ENCODE results near the gene ZMYND8.
"Not testable (repeated sequence)": the region's sequence is repeated elsewhere in the genome, so short reads cannot be mapped to it uniquely, and the experiment has no call there.

Gene ZMYND8

DNA sequence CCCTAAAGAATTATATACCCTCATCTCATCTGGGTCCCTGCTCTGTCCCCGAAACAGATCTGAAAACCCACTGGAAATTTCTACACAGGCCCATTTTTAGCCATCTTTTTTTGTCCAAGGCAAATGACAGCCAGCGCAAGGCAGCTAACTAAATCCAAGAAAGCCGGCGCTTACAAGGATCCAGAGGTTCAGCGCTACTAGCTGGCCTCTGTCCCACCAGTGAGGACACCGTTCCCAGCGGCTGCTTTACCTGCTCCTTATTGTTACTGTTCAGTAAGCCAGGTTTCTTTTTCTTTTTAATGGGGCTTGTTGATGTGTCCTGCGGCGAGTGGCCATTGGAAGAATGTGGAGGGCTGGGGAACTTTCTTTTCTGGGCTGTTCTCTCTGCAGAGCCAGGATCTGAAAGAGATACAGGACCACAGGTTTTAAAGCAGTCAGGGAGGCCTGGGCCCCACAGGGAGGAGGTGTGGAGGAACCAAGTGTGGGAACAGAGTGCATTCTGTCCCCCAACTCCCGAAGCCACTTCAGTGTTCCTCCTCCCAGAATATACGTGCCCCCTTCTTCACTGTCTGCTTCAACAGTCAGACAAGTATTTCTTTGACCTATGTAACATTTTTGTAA, 46.6 kb downstream of the ZMYND8 start:
- no peak for DNase-seq

DNA sequence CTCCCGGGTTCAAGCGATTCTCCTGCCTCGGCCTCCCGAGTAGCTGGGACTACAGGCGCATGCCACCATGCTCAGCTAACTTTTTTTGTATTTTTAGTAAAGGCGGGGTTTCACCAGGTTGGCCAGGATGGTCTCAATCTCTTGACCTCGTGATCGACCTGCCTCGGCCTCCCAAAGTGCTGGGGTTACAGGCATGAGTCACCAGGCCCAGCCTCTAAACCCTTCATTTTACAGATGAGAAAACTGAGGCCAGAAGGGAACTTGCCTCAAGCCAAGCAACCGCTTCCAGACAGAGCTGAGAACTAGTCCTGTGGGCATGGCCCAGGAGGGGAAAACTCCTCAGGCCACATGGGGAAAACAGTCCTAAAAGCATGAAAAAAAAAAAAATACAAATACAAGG, 47.1 kb downstream of the ZMYND8 start:
- no peak for DNase-seq

DNA sequence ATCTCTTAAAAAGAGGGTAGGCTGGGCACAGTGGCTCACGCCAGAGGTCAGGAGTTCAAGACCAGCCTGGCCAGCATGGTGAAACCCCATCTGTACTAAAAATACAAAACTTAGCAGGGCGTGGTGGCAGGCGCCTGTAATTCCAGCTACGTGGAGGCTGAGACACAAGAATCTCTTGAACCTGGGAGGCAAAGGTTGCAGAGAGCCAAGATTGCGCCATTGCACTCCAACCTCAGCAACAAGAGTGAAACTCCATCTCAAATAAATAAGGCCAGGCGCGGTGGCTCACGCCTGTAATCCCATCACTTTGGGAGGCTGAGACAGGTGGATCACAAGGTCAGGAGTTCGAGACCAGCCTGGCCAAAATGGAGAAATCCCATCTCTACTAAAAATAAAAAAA, 48.9 kb downstream of the ZMYND8 start:
- not testable (repeated sequence) for DNase-seq

DNA sequence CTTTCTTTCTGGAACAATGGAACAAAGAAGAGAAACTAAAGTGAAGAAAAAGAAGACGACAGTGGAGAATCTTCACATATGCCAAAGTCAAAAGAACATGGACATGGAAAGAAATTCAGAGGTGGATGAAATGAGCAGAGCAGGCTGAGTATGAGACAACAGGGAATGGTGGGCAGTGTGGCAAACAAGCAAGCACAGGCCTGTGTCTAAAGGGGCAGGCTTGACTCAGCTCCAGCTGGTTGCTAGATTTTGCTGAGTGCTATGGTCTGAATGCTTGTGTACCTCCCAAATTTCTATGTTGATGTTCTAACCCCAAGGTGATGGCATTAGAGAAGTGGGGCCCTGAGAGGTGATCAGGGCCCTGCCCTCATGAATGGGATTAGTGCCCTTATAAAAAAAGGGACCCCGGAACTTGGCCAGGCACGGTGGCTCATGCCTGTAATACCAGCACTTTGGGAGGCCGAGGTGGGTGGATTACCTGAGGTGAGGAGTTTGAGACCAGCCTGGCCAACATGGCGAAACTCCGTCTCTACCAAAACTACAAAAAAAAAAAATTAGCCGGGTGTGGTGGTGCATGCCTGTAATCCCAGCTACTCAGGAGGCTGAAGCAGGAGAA, 49.6 kb downstream of the ZMYND8 start:
- DNase-seq: no peak

DNA sequence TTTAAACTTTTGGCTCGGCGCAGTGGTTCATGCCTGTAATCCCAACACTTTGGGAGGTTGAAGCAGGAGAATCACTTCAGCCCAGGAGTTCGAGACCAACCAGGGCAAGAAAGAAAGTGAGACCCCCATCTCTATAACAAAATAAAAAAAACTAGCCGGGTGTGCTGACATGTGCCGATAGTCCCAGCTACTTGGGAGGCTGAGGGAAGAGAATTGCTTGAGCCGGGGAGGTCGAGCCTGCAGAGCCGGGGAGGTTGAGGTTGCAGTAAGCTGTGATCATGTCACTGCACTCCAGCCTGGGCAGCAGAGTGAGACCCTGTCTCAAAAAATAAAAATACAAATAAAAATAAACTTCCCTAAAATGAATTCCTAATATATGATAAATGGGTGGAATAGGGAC, 50.4 kb downstream of the ZMYND8 start:
- no peak for DNase-seq

DNA sequence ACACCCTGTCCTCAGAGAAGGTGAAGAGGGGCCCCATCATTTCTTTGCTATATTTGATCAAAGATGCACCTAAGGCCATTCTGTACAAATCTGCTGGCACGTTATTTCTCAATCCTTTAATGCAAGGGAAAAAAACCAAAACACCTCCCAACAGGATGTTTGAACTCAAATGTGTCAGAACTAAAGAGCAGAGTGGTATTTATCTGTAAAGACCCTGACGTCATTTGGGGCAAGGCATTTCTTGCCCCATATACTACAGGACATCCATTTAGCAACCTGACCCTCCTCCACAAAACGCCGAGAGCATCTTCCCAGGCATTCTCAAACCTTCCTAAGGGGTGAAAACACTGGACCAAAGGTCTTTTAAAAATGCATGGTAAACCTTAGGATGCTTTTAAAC, 50.8 kb downstream of the ZMYND8 start:
- no peak for DNase-seq

DNA sequence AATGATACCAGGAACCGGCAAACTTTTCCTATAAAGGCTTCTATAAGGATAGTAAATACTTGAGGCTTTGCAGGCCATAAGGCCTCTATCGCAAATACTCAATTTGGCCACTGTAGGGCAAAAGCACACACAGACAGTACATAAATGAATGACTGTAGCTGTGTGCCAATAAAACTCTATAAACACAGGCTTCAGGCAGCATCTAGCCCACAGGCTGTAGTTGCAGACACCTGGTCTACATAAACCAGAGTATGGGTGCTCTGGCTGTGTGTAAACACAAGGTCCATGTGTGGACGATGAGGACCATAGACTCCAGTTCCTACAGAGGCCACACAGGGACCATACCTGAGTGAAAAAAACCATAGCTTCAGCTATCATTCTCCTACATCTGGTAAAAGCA, 52.2 kb downstream of the ZMYND8 start:
- no peak for DNase-seq

DNA sequence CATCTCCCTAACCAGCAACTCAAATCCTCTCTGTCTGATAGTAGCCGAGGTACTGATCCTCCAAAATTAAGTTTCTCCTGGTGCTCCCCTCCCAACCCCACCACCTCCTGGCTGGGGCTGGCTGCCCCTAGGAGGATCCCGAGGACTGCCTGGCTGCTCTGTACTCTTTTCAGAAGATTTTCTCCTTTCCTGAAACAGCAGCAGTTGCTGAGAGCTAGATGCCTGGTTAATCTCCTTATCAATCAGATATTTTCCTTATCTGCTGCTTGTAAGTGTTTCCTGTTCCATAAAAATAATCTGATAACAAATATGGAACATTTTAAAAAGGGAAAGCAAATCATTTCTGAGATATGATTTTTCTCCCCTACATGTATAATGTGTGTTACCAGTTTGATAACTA, 52.8 kb downstream of the ZMYND8 start:
- no peak for DNase-seq

DNA sequence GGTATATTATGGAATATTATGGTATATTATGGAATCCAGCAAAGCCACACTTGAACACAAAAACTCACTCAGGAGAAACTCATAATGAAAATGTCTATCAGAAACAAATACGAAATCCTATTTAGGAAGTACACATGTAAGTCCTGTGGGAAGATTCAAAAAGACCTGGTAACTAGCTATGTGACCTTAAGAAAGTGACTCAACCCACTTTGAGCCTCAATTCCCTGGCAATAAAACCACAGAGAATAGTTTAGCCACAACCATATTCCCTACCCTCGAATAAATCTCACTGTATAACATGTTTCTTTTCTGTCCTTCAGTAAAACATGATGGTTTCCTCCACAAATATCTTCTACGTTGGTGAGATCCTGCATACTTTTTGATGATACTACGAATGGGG, 56.4 kb downstream of the ZMYND8 start:
- DNase-seq: no peak

DNA sequence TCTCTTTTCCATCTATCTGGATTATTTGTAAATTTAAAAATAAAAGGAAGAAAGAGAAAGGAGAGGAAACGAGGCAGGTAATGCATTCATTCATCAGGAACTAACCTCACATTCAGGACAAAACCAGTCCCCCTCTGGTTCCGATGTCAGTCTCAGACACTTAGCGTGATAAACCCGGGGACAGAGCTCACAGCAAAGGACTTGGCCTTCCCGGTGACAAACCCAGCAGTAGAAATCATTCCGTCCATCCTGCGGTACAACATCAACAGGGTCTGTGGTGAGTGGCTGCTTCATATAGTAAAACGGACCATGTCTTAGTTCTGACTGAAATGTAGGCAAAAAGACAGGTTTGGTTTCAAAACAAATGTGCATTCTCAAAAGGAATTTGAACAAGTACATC, 57.9 kb downstream of the ZMYND8 start:
- DNase-seq: no peak

DNA sequence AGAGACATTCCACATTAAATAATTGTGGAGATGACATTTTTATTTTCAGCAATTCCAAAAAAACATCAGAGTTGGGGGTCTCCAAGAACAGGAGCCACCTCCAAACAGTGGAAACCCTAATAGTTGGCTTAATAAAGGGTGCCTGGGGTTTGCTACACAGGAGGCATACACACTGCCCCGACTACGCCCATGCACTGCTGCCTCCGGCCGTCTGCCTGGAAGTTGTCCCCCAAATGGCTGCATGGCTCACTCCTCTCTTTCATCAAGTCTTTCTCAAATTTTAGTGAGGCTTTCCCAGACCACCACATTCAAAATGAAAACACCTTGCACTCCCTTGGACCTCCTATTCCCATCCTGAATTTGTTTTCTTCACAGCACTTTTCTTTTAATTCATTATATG, 58.8 kb downstream of the ZMYND8 start:
- no peak for DNase-seq

DNA sequence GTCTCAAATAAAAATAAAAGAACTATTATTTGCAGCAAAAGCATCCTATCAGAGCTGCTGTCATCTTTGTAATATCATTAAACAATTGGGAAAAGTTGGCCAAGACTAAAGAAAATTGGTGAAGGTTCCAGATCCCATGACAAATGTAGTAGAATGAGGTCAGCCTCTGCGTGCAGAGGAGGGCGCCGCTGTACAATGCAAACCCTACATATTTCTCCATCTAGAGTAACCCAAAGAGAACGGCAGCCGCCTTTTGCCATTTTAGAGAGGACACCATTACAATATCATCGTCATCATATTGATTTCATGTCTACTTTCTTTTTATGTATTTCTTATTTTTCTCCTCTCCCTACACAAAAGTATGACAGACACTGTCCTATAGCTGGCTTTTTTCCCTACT, 59.5 kb downstream of the ZMYND8 start:
- no peak for DNase-seq

DNA sequence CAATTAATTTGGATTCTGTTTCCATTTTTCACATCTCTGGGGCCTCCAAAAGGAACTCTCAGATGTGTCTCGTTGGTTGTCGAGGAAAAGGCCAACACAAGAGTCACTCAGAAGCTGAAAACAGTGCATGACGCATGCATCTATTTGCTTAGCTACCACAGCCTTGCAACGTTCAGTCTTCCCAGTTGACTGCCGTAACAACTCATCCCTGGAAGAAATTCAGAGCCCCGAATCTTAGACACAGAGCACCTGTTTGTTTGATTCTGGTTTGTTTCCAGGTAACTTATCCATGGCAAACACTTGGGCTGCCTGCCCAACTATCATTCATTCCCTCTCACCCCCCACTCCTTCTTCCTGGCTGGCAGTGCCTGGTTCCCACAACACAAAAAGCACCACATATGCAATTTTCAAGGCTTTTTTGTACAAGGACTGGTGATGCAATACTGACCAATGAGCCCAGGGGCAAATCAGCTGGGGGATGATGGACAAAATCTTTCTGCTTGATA, 60.5 kb downstream of the ZMYND8 start:
- DNase-seq: no peak

DNA sequence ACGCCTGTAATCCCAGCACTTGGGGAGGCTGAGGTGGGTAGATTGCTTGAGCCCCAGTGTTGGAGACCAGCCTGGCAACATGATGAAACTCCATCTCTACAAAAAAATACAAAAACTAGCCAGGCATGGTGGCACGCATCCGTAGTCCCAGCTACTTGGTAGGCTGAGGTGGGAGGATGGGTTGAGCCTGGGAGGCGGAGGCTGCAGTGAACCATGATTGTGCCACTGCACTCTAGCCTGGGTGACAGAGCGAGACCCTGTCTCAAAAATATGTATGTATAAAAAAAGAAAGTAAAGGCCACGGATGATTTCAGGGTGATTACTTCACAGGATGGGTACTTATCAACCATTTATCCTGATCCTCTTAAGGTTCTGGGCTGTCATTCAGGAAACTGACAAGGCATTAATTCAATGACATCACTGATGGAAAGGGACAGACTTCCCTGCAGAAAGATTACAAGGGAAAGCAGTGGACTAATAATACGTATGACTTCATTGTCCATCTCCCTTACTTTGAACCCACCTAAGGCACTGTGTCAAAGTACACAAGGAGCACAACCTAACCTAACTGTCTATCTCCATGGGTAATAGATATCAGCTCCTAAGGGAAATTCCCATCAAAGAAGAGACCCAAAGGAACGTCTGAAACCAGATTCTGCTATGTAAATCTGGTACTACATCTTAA, 61.2 kb downstream of the ZMYND8 start:
- DNase-seq: no peak

DNA sequence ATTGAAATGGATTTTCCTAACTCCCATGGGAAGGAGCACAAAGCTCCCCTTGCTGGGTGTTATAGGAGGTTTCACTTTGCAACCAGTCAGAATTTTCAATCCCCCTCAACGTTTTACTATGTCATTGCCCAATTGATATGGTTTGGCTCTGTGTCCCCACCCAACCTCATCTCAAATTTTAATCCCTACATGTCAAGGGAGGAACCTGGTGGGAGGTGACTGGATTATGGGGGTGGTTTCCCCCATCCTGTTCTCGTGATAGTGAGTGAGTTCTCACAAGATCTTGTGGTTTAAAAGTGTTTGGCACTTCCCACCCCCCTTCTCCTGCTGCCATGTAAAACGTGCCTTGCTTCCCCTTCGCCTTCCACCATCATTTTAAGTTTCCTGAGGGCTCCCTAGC, 62.9 kb downstream of the ZMYND8 start:
- no peak for DNase-seq

DNA sequence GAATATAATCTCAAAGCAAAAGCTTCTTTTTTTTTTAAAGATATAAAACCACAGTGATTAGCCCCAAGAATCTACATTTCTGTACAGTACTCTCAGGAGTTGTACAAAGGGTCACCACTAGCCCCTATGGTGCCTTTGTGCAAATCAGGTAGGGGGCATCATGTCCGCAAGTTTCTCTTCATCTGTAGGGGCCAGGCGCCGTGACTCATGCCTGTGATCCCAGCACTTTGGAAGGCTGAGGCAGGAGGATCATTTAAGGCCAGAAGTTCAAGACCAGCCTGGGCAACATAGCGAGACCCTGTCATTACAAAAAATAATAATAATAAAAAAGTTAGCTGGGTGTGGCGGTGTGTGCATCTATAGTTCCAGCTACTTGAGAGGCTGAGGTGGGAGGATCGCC, 63.9 kb downstream of the ZMYND8 start:
- no peak for DNase-seq

DNA sequence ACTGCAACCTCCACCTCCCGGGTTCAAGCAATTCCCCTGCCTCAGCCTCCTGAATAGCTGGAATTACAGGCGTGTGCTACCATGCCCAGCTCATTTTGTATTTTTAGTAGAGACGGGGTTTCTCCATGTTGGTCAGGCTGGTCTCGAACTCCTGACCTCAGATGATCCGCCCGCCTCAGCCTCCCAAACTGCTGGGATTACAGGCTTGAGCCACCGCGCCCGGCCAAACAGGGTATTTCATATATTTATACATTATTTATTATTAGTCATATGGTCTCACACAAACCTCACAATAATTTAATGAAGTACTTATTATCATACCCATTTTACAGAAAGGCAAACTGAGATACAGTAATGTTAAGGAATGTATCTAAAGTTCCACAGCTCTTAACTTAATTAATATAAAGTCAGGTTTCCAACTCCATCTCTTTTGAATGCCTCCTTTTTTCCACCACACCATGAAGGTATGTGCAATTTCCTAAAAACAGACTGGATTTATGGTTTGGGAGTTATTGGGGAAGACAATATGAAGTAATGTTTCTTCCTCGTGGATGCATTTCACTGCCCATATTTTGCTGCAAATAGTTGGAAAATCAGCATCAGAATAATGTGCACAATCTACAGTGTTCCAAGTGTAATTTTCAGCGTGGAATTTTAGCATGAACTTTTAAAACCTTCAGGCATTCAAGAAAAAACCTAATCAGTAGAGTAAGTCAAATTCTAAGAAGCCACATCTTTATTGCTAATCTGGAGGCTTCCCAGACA, 65.7 kb downstream of the ZMYND8 start:
- DNase-seq: no peak

DNA sequence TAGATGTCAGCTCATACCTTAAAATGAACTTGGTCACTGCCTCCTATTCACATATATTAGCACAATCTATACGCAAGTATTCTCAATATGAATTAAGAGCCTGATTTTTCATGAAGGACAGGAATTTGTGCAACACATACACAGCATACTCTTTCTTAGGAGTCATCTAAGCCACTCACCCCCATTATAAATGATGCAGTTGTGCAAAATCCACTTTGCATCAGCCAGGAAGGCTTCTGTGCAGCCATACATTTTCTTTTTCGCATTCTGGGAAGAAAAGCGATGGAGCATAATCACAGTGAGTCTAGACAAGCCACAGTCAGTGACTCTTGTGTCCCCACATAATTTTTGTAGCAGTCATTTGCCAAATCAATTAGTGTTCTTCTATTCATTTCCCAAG, 66.5 kb downstream of the ZMYND8 start:
- DNase-seq: no peak

DNA sequence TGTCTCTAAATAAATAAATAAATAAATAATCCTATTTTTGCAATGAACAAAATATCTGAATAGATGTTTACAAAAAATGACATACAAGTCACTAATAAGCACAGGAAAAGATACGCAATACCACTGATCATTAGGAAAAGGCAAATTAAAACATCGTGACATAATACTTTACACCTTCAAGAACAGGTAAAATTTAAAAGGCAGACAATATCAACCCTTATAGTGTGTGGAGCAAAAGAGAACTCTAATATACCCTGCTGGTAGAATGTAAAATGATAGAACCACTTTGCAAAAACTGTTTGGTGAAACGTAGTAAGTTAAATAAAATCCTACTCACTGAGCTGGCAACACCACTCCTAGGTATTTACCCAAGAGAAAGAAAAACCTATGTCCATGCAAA, 67.4 kb downstream of the ZMYND8 start:
- no peak for DNase-seq

DNA sequence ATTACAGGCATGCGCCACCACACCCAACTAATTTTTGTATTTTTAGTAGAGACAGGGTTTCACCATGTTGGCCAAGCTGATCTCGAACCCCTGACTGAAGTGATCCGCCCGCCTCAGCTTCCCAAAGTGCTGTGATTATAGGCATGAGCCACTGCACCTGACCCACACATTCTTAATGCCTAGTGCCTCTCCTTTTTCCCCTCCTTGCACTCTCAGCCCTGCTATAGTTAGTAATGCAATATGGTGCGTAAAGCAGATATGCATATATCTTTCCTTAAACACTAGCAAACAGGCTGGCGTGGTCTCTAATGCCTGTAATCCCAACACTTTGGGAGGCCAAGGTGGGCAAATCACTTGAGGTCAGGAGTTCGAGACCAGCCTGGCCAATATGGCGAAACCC, 68.0 kb downstream of the ZMYND8 start:
- not testable (repeated sequence) for DNase-seq

DNA sequence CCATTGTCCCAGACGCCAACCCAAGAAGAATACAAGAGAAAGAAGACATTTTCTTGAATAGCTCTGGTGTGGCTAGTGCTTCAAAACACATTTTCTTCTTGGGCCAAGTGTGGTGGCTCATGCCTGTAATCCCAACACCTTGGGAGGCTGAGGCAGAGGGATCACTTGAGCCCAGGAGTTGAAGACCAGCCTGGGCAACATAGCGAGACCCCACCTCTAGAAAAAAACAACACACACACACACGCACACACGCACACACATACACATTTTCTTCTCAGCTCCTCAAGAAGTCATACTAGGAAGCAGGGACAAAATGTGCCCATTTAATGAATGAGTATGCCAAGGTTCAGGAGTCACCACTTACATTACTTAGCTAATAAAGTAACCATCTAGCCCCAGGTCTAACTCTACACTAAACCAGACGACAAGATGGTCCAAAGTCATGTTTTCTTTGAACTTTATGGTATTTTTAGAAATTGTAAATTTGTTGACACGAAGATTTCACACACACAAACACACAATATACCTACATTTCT, 68.8 kb downstream of the ZMYND8 start:
- DNase-seq: no peak

DNA sequence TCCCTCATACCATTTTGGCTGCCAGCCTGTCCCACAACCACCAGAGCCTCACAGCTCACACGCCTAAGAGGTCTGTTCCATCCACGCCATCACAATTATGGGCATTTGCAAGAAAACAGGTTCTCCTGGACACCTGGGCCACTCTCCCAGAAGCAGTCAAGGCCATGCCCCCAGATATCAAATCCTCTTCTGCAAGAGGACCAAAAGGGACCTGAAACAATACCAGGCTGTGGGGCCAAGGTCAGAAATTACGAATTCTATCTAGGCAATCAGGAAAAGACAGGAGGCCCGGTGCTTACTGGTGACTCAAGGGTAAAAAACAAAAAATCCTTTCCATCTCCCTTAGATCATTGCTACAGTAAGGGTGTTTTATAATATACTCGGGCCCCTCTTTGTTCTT, 69.8 kb downstream of the ZMYND8 start:
- no peak for DNase-seq

DNA sequence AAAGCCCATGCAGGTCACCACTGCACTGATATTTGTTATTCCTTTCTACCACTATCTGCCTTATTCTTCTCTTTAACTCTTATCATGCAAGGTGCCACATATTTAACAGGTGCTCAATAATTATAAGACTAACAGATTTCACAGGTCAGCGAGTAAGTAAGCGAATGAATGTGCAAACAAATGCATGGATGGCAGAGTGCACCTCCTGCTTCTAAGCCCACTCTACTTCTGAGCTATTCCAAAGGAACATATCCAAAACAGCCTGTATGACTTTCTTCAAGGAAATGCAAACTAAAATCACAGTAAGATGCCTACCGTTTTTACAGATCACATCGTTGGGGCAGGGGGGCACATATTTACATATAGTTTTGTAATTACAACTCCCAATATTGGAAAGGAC, 71.3 kb downstream of the ZMYND8 start:
- no peak for DNase-seq

DNA sequence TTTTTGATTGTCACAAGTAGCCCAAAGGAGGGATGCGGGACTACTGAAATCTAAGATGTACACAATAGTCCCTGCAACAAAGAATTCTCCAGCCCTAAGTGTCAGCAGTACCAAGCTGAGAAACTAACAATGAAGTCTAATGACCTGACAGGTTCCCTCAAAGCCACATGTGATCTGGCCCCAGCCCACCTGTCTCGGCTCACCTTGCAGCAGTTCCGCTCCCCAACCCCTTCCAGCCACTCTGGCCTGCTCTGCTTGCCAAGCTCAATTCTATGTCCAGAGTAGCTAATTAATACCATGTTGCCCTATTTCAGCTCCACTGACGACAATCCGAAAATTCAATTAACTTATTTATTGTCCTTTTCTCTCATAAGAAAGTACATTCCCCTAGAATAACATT, 72.1 kb downstream of the ZMYND8 start:
- DNase-seq: no peak
